SU-DHL-6 (cell line): ENCODE measurements around the gene TMEM88.

Source experiments
- H2AFZ ChIP-seq: fragments of 200-600 bp; sonication (generic); 2 replicates; pipeline ENCODE4 v1.6.1; 2014; ENCODE audit warnings: low read depth, mild to moderate bottlenecking, moderate library complexity, mixed read lengths, antibody characterized with exemption, low read length; ENCODE audit not compliant: severe bottlenecking
- H3F3A ChIP-seq: fragments of 200-600 bp; shearing (Covaris generic); 2 replicates; pipeline ENCODE4 v1.6.0; 2016; ENCODE audit warnings: antibody characterized with exemption, mild to moderate bottlenecking; ENCODE audit not compliant: insufficient read depth
- H3K27ac ChIP-seq: fragments of 200-600 bp; sonication (generic); 2 replicates; pipeline ENCODE4 v1.5.1; 2016; ENCODE audit warnings: low read depth, mild to moderate bottlenecking, low read length, moderate library complexity, mixed read lengths
- H3K27me3 ChIP-seq: fragments of 200-600 bp; sonication (generic), shearing (Covaris generic); 2 replicates; pipeline ENCODE4 v1.6.0; 2014; ENCODE audit warnings: mild to moderate bottlenecking, low read length
- H3K36me3 ChIP-seq: fragments of 200-600 bp; sonication (generic); 2 replicates; pipeline ENCODE4 v1.6.1; 2014; ENCODE audit warnings: mild to moderate bottlenecking, low read length, mixed read lengths
- H3K4me2 ChIP-seq: fragments of 300-600, 200-600 bp; shearing (Covaris generic), sonication (generic); 2 replicates; pipeline ENCODE4 v1.6.0; 2014; ENCODE audit warnings: low read length, low read depth, mild to moderate bottlenecking; ENCODE audit not compliant: poor library complexity, severe bottlenecking
- H3K4me3 ChIP-seq: fragments of 200-600 bp; sonication (generic); 2 replicates; pipeline ENCODE4 v1.5.1; 2014; ENCODE audit warnings: antibody characterized with exemption, low read length, mild to moderate bottlenecking, mixed read lengths; ENCODE audit not compliant: insufficient read depth, poor library complexity, severe bottlenecking
- H3K79me2 ChIP-seq: fragments of 200-600 bp; sonication (generic); 2 replicates; pipeline ENCODE4 v1.6.1; 2014; ENCODE audit warnings: mild to moderate bottlenecking, low read length, moderate library complexity; ENCODE audit not compliant: insufficient read depth
- H3K9ac ChIP-seq: fragments of 200-600 bp; sonication (generic); 2 replicates; pipeline ENCODE4 v1.7.0; 2014; ENCODE audit warnings: mild to moderate bottlenecking, low read length
- H3K9me2 ChIP-seq: fragments of 200-600 bp; sonication (generic); replicated peaks from 2 replicates; pipeline ENCODE4 v1.6.1; 2014; ENCODE audit warnings: low read length; ENCODE audit not compliant: insufficient read depth
- H3K9me3 ChIP-seq: fragments of 200-600 bp; sonication (generic); 2 replicates; pipeline ENCODE4 v1.6.1; 2014; ENCODE audit warnings: low read length, mixed read lengths; ENCODE audit not compliant: insufficient read depth
- H4K20me1 ChIP-seq: fragments of 200-600 bp; sonication (generic); 2 replicates; pipeline ENCODE4 v1.6.1; 2014; ENCODE audit warnings: low read depth, mild to moderate bottlenecking, antibody characterized with exemption, low read length, moderate library complexity, mixed read lengths
- EZH2phosphoT487 ChIP-seq: fragments of 200-600 bp; sonication (generic), shearing (Covaris generic); conservative IDR thresholded peaks from 2 replicates; pipeline ENCODE4 v1.6.1; 2018; ENCODE audit warnings: mild to moderate bottlenecking, antibody characterized with exemption, low read length, moderate library complexity, mixed read lengths
- TF ChIP-seq, protein P1 (sequence below): fragments of 200-600 bp; sonication (generic); IDR thresholded peaks from one replicate; pipeline ENCODE4 v1.5.1; 2017; ENCODE audit warnings: antibody characterized with exemption, mild to moderate bottlenecking, low read length, moderate library complexity; ENCODE audit not compliant: insufficient read depth, poor library complexity, severe bottlenecking

The TMEM88 gene

DNA sequence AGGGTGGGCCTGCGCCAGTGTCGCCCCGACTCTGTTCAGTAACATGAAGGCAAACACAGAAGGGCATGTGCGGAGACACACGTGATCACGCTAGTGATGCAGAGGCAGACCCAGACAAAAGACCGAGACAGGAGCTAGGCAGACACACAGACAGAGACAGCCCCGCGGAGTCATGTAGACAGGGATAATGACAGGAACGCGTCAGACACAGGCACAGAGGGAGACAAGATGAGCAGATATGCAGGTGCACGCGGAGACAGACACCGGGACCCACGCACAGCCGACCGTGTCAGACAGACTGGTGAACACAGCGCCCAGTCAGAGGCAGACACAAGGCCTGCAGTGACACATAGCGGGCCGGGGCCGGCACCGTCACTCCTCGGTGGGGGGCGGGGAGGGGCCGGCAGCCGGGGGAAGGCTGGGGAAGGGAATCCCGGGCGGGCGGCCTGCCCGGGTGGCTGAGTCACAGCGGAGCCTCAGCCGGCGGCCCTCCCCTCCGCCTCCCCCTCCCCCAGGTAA, 13.4 kb upstream of the TMEM88 start:
- Histone ChIP-seq H3K4me3 (peak overlapping the region; percentile 76), H3K36me3 (no peaks in the 10 kb centered on the region), H3K79me2 (peaks cover 17% of the 10 kb centered on the region; the same call in 1 of the 2 replicates), H4K20me1 (no peaks in the 10 kb centered on the region), H3F3A (peaks cover 54% of the 10 kb centered on the region), H3K9me2 (no peaks in the 10 kb centered on the region), H3K27ac (peak overlapping the region; percentile 94), H2AFZ (no peak overlapping the region), H3K4me2 (peak overlapping the region; percentile 92), H3K9ac (peak overlapping the region; percentile 80), H3K27me3 (no peaks in the 10 kb centered on the region), H3K9me3 (no peaks in the 10 kb centered on the region)
- no peak for TF ChIP-seq EZH2phosphoT487
- TF ChIP-seq, protein P1, sequence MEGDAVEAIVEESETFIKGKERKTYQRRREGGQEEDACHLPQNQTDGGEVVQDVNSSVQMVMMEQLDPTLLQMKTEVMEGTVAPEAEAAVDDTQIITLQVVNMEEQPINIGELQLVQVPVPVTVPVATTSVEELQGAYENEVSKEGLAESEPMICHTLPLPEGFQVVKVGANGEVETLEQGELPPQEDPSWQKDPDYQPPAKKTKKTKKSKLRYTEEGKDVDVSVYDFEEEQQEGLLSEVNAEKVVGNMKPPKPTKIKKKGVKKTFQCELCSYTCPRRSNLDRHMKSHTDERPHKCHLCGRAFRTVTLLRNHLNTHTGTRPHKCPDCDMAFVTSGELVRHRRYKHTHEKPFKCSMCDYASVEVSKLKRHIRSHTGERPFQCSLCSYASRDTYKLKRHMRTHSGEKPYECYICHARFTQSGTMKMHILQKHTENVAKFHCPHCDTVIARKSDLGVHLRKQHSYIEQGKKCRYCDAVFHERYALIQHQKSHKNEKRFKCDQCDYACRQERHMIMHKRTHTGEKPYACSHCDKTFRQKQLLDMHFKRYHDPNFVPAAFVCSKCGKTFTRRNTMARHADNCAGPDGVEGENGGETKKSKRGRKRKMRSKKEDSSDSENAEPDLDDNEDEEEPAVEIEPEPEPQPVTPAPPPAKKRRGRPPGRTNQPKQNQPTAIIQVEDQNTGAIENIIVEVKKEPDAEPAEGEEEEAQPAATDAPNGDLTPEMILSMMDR, result no peak

GRCh38 chr17:7841915-7842379, 12.9 kb upstream of the TMEM88 start:
- Histone ChIP-seq H3K4me2 (peak overlapping the region; percentile 92), H4K20me1 (no peaks in the 10 kb centered on the region)

GRCh38 chr17:7842380-7843256, 12.2 kb upstream of the TMEM88 start:
- no peak for TF ChIP-seq EZH2phosphoT487
- TF ChIP-seq, protein P1, result no peak
- H3K27ac ChIP-seq, result peak overlapping the region; percentile 94
- H3K9ac ChIP-seq, result peak overlapping the region; percentile 80
- peak overlapping the region; percentile 76 for H3K4me3 ChIP-seq
- H3K9me3 ChIP-seq, result no peaks in the 10 kb centered on the region
- H3K79me2 ChIP-seq, result peaks cover 17% of the 10 kb centered on the region; the same call in 1 of the 2 replicates
- no peak overlapping the region for H2AFZ ChIP-seq
- H3K4me2 ChIP-seq, result peak overlapping the region; percentile 92
- H3K9me2 ChIP-seq, result no peaks in the 10 kb centered on the region
- no peaks in the 10 kb centered on the region for H3K27me3 ChIP-seq
- H3K36me3 ChIP-seq, result no peaks in the 10 kb centered on the region
- H3F3A ChIP-seq, result peaks cover 42% of the 10 kb centered on the region
- H4K20me1 ChIP-seq, result no peaks in the 10 kb centered on the region

More at GRCh38 chr17:7841915-7842379, 12.9 kb upstream of the TMEM88 start:
- Histone ChIP-seq H3K79me2 (peaks cover 17% of the 10 kb centered on the region; the same call in 1 of the 2 replicates), H2AFZ (no peak overlapping the region), H3K36me3 (no peaks in the 10 kb centered on the region), H3K27me3 (no peaks in the 10 kb centered on the region), H3K27ac (peak overlapping the region; percentile 94), H3K9ac (peak overlapping the region; percentile 80), H3K9me2 (no peaks in the 10 kb centered on the region), H3K4me3 (peak overlapping the region; percentile 76), H3K9me3 (no peaks in the 10 kb centered on the region), H3F3A (peaks cover 49% of the 10 kb centered on the region)
- no peak for TF ChIP-seq EZH2phosphoT487
- TF ChIP-seq, protein P1, result no peak
